BJ (cell line): ENCODE data around the gene GALK2. TPM values are rescaled to one million over a fixed set of nuclear protein-coding genes. Genes with fewer than 3 reads are reported as not detected.

Source experiments
- CTCF ChIA-PET: fragments of 350-600 bp; formaldehyde crosslinking; extraction: SDS; loops from one replicate; lab custom pipeline; 2021; ENCODE audit warnings: antibody characterized with exemption, inconsistent platforms; lab: Yijun Ruan, JAX
- POLR2A ChIA-PET: fragments of 300-600 bp; sonication (Branson Sonifier 250); formaldehyde crosslinking; extraction: SDS; loops from one replicate; lab custom pipeline; 2021; ENCODE audit warnings: antibody characterized with exemption; lab: Charles Lee
- DNase-seq: peaks from one replicate; pipeline ENCODE4 v3.0.0-alpha.2; 2011; ENCODE audit warnings: low read depth
- H3K27me3 ChIP-seq: 2 replicates; pipeline ENCODE4 v1.6.0; 2011; ENCODE audit warnings: low read length; ENCODE audit not compliant: control insufficient read depth, insufficient read depth
- H3K36me3 ChIP-seq: 2 replicates; pipeline ENCODE4 v1.5.1; 2011; ENCODE audit warnings: low read length; ENCODE audit not compliant: control insufficient read depth, insufficient read depth
- H3K4me3 ChIP-seq: 2 replicates; pipeline ENCODE4 v1.5.1; 2011; ENCODE audit warnings: low read depth, mild to moderate bottlenecking, control low read depth, low read length
- polyA plus RNA-seq: library from polyadenylated mRNA; depleted of rRNA; stranded (reverse); fragments of >200 nt; gene quantifications from 2 replicates; pipeline ENCODE4 v1.2.3, GENCODE V29; 2011
- TF ChIP-seq, protein P1 (sequence below): IDR thresholded peaks from 2 replicates; pipeline ENCODE4 v1.5.1; 2011; ENCODE audit warnings: low read depth, mild to moderate bottlenecking, control low read depth, inconsistent platforms, low read length, moderate library complexity; ENCODE audit not compliant: insufficient read depth

GALK2 gene
- polyA plus RNA-seq, 1 experiment: 19.4 TPM

DNA sequence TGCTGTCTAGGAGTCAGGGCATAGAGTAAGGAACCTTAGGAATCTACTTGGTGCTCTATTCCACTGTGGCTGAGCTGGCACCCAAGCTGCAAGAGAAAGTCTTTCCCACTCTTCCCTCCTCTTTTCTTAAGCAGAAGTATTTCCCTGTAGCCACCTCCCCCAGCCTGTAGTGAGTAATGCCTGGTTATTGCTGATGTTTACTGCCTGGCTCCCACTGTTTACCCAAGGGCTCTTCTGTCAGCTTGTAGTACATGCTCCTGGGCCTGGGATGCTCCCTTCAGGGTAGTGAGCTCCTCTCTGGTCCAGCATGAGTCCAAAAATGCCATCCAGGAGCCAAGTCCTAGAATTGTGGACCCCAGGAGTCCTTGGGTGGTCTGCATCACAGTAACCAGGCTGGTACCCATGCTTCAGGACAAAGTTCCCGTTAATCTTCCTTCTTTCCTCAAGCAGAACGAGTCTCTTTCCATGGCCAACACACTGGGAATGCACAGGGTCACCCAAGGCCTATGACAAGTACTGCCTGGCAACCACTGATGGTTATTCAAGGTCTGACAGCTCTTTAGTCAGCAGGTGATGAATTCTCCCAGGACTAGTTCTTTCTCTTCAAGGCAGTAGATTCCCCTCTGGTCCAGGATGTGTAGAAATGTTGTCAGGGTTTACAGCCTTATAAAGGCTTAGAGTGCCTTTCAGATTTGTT lies 17.6 kb downstream of the GALK2 start:
- Histone ChIP-seq H3K27me3 (no peaks in the 10 kb centered on the region), H3K4me3 (no peak overlapping the region), H3K36me3 (no peaks in the 10 kb centered on the region)
- ChIA-PET POLR2A (no interaction called here), CTCF (no interaction called here)
- TF ChIP-seq, protein P1, sequence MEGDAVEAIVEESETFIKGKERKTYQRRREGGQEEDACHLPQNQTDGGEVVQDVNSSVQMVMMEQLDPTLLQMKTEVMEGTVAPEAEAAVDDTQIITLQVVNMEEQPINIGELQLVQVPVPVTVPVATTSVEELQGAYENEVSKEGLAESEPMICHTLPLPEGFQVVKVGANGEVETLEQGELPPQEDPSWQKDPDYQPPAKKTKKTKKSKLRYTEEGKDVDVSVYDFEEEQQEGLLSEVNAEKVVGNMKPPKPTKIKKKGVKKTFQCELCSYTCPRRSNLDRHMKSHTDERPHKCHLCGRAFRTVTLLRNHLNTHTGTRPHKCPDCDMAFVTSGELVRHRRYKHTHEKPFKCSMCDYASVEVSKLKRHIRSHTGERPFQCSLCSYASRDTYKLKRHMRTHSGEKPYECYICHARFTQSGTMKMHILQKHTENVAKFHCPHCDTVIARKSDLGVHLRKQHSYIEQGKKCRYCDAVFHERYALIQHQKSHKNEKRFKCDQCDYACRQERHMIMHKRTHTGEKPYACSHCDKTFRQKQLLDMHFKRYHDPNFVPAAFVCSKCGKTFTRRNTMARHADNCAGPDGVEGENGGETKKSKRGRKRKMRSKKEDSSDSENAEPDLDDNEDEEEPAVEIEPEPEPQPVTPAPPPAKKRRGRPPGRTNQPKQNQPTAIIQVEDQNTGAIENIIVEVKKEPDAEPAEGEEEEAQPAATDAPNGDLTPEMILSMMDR: no peak
- no peak for DNase-seq

DNA sequence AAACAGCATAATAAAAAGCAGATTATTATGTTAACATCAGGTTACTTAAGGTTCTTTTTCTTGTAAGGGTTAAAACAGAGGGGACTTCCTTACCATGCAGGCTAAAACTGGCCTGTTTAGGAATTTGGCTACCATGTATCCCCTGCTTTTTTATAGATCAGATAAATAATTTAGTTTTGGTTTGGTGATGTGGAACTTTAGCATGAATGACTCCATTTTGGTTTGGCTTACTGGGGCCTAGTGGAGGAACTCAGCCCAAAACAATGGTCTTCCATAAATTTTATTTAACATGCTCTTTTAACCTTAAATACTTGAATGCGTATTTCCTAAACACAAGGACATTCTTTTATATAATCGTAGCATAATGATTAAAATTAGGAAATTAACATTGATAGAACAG lies 18.9 kb downstream of the GALK2 start:
- no peak for DNase-seq
- POLR2A ChIA-PET: no interaction called here
- CTCF ChIA-PET: no interaction called here
- Histone ChIP-seq H3K27me3 (no peaks in the 10 kb centered on the region), H3K4me3 (no peak overlapping the region), H3K36me3 (no peaks in the 10 kb centered on the region)
- TF ChIP-seq, protein P1: no peak

DNA sequence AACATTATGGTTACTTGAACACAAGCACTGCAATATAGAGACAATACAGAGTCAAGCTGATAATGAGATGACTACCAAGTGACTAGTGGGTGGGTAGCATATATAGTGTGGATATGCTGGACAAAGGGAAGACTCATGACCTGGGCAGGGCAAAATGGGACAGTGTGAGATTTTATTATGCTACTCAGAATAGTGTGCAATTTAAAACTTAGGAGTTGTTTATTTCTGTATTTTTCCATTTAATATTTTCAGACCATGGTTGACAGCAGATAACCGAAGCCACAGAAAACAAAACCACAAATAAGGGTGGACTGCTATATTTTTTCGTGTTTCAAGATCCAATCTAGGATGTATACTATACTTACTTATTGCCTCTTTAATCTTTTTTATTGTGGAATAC lies 19.6 kb downstream of the GALK2 start:
- Histone ChIP-seq H3K27me3 (no peaks in the 10 kb centered on the region), H3K36me3 (no peaks in the 10 kb centered on the region), H3K4me3 (no peak overlapping the region)
- POLR2A ChIA-PET: no interaction called here
- DNase-seq: no peak
- TF ChIP-seq, protein P1: no peak
- CTCF ChIA-PET: no interaction called here

DNA sequence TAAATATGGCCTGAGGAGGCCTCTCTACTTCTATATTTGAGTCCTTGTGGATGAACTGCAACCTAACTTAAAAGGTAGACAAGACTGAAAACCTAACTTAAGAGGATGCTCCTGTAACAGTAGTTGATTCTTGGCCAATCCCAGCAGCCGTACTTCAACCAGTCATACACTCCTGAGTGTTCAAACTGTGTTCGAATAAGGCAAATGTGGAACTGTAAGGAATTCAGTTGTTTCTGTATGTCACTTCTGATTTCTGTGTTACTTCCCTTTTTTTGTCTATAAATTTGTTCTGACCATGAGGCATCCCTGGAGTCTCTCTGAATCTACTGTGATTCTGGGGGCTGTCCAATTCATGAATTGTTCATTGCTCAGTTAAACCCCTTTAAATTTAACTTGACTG lies 20.5 kb downstream of the GALK2 start:
- TF ChIP-seq, protein P1: no peak
- Histone ChIP-seq H3K36me3 (no peaks in the 10 kb centered on the region), H3K27me3 (no peaks in the 10 kb centered on the region), H3K4me3 (no peak overlapping the region)
- CTCF ChIA-PET: no interaction called here
- no peak for DNase-seq
- POLR2A ChIA-PET: no interaction called here

DNA sequence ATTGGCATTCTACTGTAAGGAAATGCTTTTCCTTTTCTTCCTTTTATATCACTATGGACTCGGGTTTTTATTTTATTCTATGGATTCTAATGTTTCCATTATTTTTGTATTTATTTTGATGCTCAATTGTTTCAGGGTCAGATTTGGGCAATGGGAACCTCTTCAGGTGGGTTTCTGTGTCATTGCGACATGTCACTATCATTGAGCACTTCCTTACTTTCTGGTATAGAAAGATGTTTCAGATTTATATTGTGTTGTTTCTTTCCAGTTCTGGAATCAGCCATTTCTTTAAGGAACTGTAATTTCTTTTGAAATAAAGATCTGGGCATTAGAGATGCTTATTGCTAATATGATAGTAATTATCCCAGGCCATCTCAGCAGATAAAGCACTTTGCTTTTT lies 21.8 kb downstream of the GALK2 start:
- CTCF ChIA-PET: no interaction called here
- no peak for DNase-seq
- TF ChIP-seq, protein P1: no peak
- Histone ChIP-seq H3K36me3 (no peaks in the 10 kb centered on the region), H3K27me3 (no peaks in the 10 kb centered on the region), H3K4me3 (no peak overlapping the region)
- POLR2A ChIA-PET: no interaction called here
